ENCODE data around the gene EPOP. TPM values are rescaled to one million over a fixed set of nuclear protein-coding genes. Genes with fewer than 3 reads are reported as not detected.

EPOP gene
- total and polyA plus RNA-seq, 2 of the 13 experiments (the other 11 are each of a cell fraction or from before 2014, with no cell fraction given): 14.7 to 37.8 TPM

- TF ChIP-seq ZNF646 (CRISPR knock-in tag; IDR thresholded peaks at IDR 0.05) (no peak; the same call in 1 of the 2 replicates), THYN1 (CRISPR knock-in tag; IDR thresholded peaks at IDR 0.05; ENCODE audit: borderline replicate concordance, low read depth) (peak; percentile 11; the same call in 1 of the 2 replicates), SATB2 (CRISPR knock-in tag; IDR thresholded peaks at IDR 0.05) (0 out of 2 replicates have a peak, but pooled peaks have one; percentile 30), PATZ1 (CRISPR knock-in tag; IDR thresholded peaks at IDR 0.05) (peak; percentile 86), AFF4 (CRISPR knock-in tag; IDR thresholded peaks at IDR 0.05) (no peak), ZNF282 (IDR thresholded peaks at IDR 0.05; ENCODE audit: partially characterized antibody) (no peak), ZNF382 (CRISPR knock-in tag; IDR thresholded peaks at IDR 0.05; ENCODE audit: borderline replicate concordance) (no peak), ZNF136 (CRISPR knock-in tag; IDR thresholded peaks at IDR 0.05; ENCODE audit: low read depth) (no peak), ZNF335 (CRISPR knock-in tag; IDR thresholded peaks at IDR 0.05) (no peak), PRPF4 (IDR thresholded peaks at IDR 0.05; ENCODE audit: low read depth, low read length, poor library complexity, severe bottlenecking) (no peak), CREB1 (IDR thresholded peaks at IDR 0.05) (no peak; the same call in 1 of the 2 replicates), CREB1 (CRISPR knock-in tag; IDR thresholded peaks at IDR 0.05) (0 out of 2 replicates have a peak, but pooled peaks have one; percentile 31), SAFB2 (CRISPR knock-in tag; IDR thresholded peaks at IDR 0.05; ENCODE audit: borderline replicate concordance, low read depth) (peak; percentile 84; the same call in 1 of the 2 replicates), ZNF776 (CRISPR knock-in tag; IDR thresholded peaks at IDR 0.05) (peak; percentile 91; the same call in 1 of the 2 replicates), KDM2A (CRISPR knock-in tag; IDR thresholded peaks at IDR 0.05; ENCODE audit: borderline replicate concordance, low read depth) (peak; percentile 78; the same call in 1 of the 2 replicates)
These were observed 27.6 kb upstream of the EPOP start (continued) for GRCh38 chr17:38702166-38702915.
